ENCODE results near the gene ZNF555. TPM values are rescaled to one million over a fixed set of nuclear protein-coding genes. Genes with fewer than 3 reads are reported as not detected.

ZNF555 gene
- total RNA-seq, 1 donor from 2014 or later, result 8.4 TPM

GRCh38 chr19:2804156-2805004 is 36.9 kb upstream of the ZNF555 start:
- H3K4me1 Mint-ChIP-seq (ENCODE audit: low read depth, unreplicated experiment), result no peaks in the 10 kb centered on the region
- TF ChIP-seq CTCF (IDR thresholded peaks at IDR 0.05; ENCODE audit: partially characterized antibody, unreplicated experiment), result no peak
- no peak overlapping the region for H3K4me3 Mint-ChIP-seq (ENCODE audit: unreplicated experiment)
- H3K27ac Mint-ChIP-seq (ENCODE audit: unreplicated experiment), result no peak overlapping the region
- H3K9me3 Mint-ChIP-seq (ENCODE audit: unreplicated experiment), result no peaks in the 10 kb centered on the region
- no peaks in the 10 kb centered on the region for H3K27me3 Mint-ChIP-seq (ENCODE audit: unreplicated experiment)
- DNase-seq, result no peak
- peaks cover 10% of the 10 kb centered on the region for H3K36me3 Mint-ChIP-seq (ENCODE audit: unreplicated experiment)

GRCh38 chr19:2805261-2805900 is 35.9 kb upstream of the ZNF555 start:
- Mint-ChIP-seq H3K27ac (ENCODE audit: unreplicated experiment) (no peak overlapping the region), H3K4me1 (ENCODE audit: low read depth, unreplicated experiment) (no peaks in the 10 kb centered on the region), H3K27me3 (ENCODE audit: unreplicated experiment) (no peaks in the 10 kb centered on the region), H3K4me3 (ENCODE audit: unreplicated experiment) (no peak overlapping the region), H3K9me3 (ENCODE audit: unreplicated experiment) (no peaks in the 10 kb centered on the region), H3K36me3 (ENCODE audit: unreplicated experiment) (peaks cover 10% of the 10 kb centered on the region)
- no peak for TF ChIP-seq CTCF (IDR thresholded peaks at IDR 0.05; ENCODE audit: partially characterized antibody, unreplicated experiment)
- DNase-seq, result no peak

GRCh38 chr19:2805991-2806649 is 35.2 kb upstream of the ZNF555 start:
- no peak for TF ChIP-seq CTCF (IDR thresholded peaks at IDR 0.05; ENCODE audit: partially characterized antibody, unreplicated experiment)
- peaks cover 10% of the 10 kb centered on the region for H3K36me3 Mint-ChIP-seq (ENCODE audit: unreplicated experiment)

GRCh38 chr19:2806736-2807378 is 34.4 kb upstream of the ZNF555 start:
- H3K27me3 Mint-ChIP-seq (ENCODE audit: unreplicated experiment), result no peaks in the 10 kb centered on the region
- no peak for DNase-seq
- no peaks in the 10 kb centered on the region for H3K9me3 Mint-ChIP-seq (ENCODE audit: unreplicated experiment)
- H3K4me1 Mint-ChIP-seq (ENCODE audit: low read depth, unreplicated experiment), result no peaks in the 10 kb centered on the region
- peaks cover 10% of the 10 kb centered on the region for H3K36me3 Mint-ChIP-seq (ENCODE audit: unreplicated experiment)
- H3K27ac Mint-ChIP-seq (ENCODE audit: unreplicated experiment), result no peak overlapping the region
- no peak overlapping the region for H3K4me3 Mint-ChIP-seq (ENCODE audit: unreplicated experiment)
- TF ChIP-seq CTCF (IDR thresholded peaks at IDR 0.05; ENCODE audit: partially characterized antibody, unreplicated experiment), result no peak

More at GRCh38 chr19:2805991-2806649, 35.2 kb upstream of the ZNF555 start:
- Mint-ChIP-seq H3K27me3 (ENCODE audit: unreplicated experiment) (no peaks in the 10 kb centered on the region), H3K4me3 (ENCODE audit: unreplicated experiment) (no peak overlapping the region), H3K4me1 (ENCODE audit: low read depth, unreplicated experiment) (no peaks in the 10 kb centered on the region), H3K27ac (ENCODE audit: unreplicated experiment) (no peak overlapping the region), H3K9me3 (ENCODE audit: unreplicated experiment) (no peaks in the 10 kb centered on the region)
- DNase-seq, result no peak
